Measurements from ENCODE around the gene TOMM34. TPM values are rescaled to one million over a fixed set of nuclear protein-coding genes. Genes with fewer than 3 reads are reported as not detected.

TOMM34 gene
- total RNA-seq, 1 donor from 2014 or later = 45.8 TPM

DNA sequence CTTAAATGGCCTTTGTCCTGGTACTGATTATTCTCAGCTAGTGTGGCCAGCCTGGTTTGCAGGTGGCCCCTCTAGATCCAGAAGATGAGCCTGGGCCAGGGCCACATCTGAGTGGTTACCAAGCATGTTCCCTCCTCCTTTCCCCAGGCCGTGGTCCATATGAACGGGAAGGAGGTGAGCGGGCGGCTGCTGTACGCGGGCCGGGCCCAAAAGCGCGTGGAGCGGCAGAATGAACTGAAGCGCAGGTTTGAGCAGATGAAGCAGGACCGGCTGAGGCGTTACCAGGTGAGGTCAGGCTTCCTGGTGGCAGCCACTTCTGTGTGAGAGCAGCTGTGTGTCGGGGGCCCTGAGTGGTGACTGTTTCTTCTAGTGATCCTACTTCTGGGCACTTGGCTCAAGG lies 38.8 kb downstream of the TOMM34 start:
- FAIRE-seq = no peak
- peaks cover 15% of the 10 kb centered on the region for H3K36me3 ChIP-seq (ENCODE audit: insufficient read depth, low read length)

DNA sequence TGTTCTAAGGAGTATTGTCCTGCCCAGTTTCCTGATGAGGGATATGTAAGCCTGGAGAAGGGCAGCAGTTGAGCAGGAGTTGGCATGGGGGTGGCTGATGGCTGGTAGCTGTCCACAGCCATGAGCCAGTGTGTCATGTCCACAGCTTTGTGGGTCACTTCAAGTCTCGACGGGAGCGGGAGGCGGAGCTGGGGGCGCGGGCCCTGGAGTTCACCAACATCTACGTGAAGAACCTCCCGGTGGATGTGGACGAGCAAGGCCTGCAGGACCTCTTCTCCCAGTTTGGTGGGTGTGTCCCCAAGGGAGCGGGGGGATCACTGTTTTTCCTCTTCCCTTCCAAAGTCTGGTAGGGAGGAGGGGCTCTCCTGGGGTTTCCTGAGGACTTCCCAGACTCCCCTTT lies 41.4 kb downstream of the TOMM34 start:
- H3K79me2 ChIP-seq (ENCODE audit: insufficient read depth, low read length) = no peaks in the 10 kb centered on the region
- no peak overlapping the region for H3K4me3 Mint-ChIP-seq (ENCODE audit: unreplicated experiment)
- H3K27me3 ChIP-seq (ENCODE audit: insufficient read depth, low read length) = no peaks in the 10 kb centered on the region
- H3K27me3 Mint-ChIP-seq (ENCODE audit: low read depth, unreplicated experiment) = no peaks in the 10 kb centered on the region
- no peaks in the 10 kb centered on the region for H3K4me1 Mint-ChIP-seq (ENCODE audit: low read depth, unreplicated experiment)
- no peak overlapping the region for H2AFZ ChIP-seq (ENCODE audit: low read depth, low read length)
- no peak overlapping the region for H3K9ac ChIP-seq (ENCODE audit: low read length)
- no peak overlapping the region for H3K4me3 ChIP-seq (ENCODE audit: insufficient read depth, low read depth, low read length)
- no peak for TF ChIP-seq CTCF (IDR thresholded peaks at IDR 0.05; ENCODE audit: insufficient read depth, low read depth, low read length)
- no peak for TF ChIP-seq EZH2 (IDR thresholded peaks at IDR 0.05; ENCODE audit: insufficient read depth, low read length)
- DNase-seq (ENCODE audit: low read depth) (no peak), FAIRE-seq (no peak)
- H3K4me1 ChIP-seq (ENCODE audit: insufficient read depth, low read length) = no peaks in the 10 kb centered on the region
- peaks cover 21% of the 10 kb centered on the region for H3K36me3 Mint-ChIP-seq (ENCODE audit: low read depth, unreplicated experiment)
- H3K36me3 ChIP-seq (ENCODE audit: insufficient read depth, low read length) = peaks cover 10% of the 10 kb centered on the region
- no peaks in the 10 kb centered on the region for H4K20me1 ChIP-seq (ENCODE audit: insufficient read depth, low read length)
- no peaks in the 10 kb centered on the region for H3K9me3 Mint-ChIP-seq (ENCODE audit: unreplicated experiment)
- no peak overlapping the region for H3K4me2 ChIP-seq (ENCODE audit: low read length)
- no peaks in the 10 kb centered on the region for H3K9me3 ChIP-seq (ENCODE audit: insufficient read depth, low read depth, low read length)
- H3K27ac ChIP-seq (ENCODE audit: low read depth, low read length) = no peak overlapping the region
- no peak overlapping the region for H3K27ac Mint-ChIP-seq (ENCODE audit: unreplicated experiment)

More for the DNA sequence above, 38.8 kb downstream of the TOMM34 start:
- H3K9me3 ChIP-seq (ENCODE audit: insufficient read depth, low read depth, low read length) = no peaks in the 10 kb centered on the region
- no peaks in the 10 kb centered on the region for H3K4me1 Mint-ChIP-seq (ENCODE audit: low read depth, unreplicated experiment)
- H3K9ac ChIP-seq (ENCODE audit: low read length) = no peak overlapping the region
- no peak overlapping the region for H3K27ac Mint-ChIP-seq (ENCODE audit: unreplicated experiment)
- H3K4me2 ChIP-seq (ENCODE audit: low read length) = no peak overlapping the region
- peaks cover 22% of the 10 kb centered on the region for H3K36me3 Mint-ChIP-seq (ENCODE audit: low read depth, unreplicated experiment)
- no peaks in the 10 kb centered on the region for H3K4me1 ChIP-seq (ENCODE audit: insufficient read depth, low read length)
- no peaks in the 10 kb centered on the region for H3K79me2 ChIP-seq (ENCODE audit: insufficient read depth, low read length)
- no peak for TF ChIP-seq CTCF (IDR thresholded peaks at IDR 0.05; ENCODE audit: insufficient read depth, low read depth, low read length)
- TF ChIP-seq EZH2 (IDR thresholded peaks at IDR 0.05; ENCODE audit: insufficient read depth, low read length) = no peak
- no peak overlapping the region for H3K4me3 ChIP-seq (ENCODE audit: insufficient read depth, low read depth, low read length)
- H3K27me3 ChIP-seq (ENCODE audit: insufficient read depth, low read length) = no peaks in the 10 kb centered on the region
- DNase-seq (ENCODE audit: low read depth) = no peak
- H3K27ac ChIP-seq (ENCODE audit: low read depth, low read length) = no peak overlapping the region
- H3K4me3 Mint-ChIP-seq (ENCODE audit: unreplicated experiment) = no peak overlapping the region
- no peaks in the 10 kb centered on the region for H3K27me3 Mint-ChIP-seq (ENCODE audit: low read depth, unreplicated experiment)
- no peaks in the 10 kb centered on the region for H4K20me1 ChIP-seq (ENCODE audit: insufficient read depth, low read length)
- no peak overlapping the region for H2AFZ ChIP-seq (ENCODE audit: low read depth, low read length)
- H3K9me3 Mint-ChIP-seq (ENCODE audit: unreplicated experiment) = no peaks in the 10 kb centered on the region

DNA sequence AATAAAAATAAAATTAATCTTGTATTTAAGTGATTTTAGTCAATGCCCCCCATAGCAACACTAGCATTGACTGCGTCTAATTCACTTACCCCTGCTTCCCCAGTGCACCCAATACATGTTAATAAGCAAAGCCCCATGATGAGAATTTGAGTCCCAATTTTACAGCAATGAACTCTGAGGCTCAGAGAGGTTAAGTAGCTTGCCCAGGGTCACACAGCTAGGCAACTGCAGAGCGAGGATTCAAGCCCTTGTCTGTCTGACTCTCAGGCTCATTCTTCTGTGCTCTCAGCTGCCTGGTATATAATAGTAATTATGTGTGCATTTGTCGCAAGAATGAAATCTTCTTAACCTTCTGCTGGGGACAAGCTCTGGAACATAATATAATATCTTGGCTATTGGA lies 41.9 kb downstream of the TOMM34 start:
- no peak for DNase-seq (ENCODE audit: low read depth)
- no peak overlapping the region for H3K9ac ChIP-seq (ENCODE audit: low read length)
- TF ChIP-seq CTCF (IDR thresholded peaks at IDR 0.05; ENCODE audit: insufficient read depth, low read depth, low read length) = no peak
- TF ChIP-seq EZH2 (IDR thresholded peaks at IDR 0.05; ENCODE audit: insufficient read depth, low read length) = no peak
- H4K20me1 ChIP-seq (ENCODE audit: insufficient read depth, low read length) = no peaks in the 10 kb centered on the region
- H3K4me3 Mint-ChIP-seq (ENCODE audit: unreplicated experiment) = no peak overlapping the region
- no peaks in the 10 kb centered on the region for H3K9me3 Mint-ChIP-seq (ENCODE audit: unreplicated experiment)
- no peaks in the 10 kb centered on the region for H3K4me1 Mint-ChIP-seq (ENCODE audit: low read depth, unreplicated experiment)
- FAIRE-seq = no peak
- H3K27ac ChIP-seq (ENCODE audit: low read depth, low read length) = no peak overlapping the region
- H3K4me1 ChIP-seq (ENCODE audit: insufficient read depth, low read length) = no peaks in the 10 kb centered on the region
- H3K27ac Mint-ChIP-seq (ENCODE audit: unreplicated experiment) = no peak overlapping the region
- no peaks in the 10 kb centered on the region for H3K79me2 ChIP-seq (ENCODE audit: insufficient read depth, low read length)
- H3K27me3 Mint-ChIP-seq (ENCODE audit: low read depth, unreplicated experiment) = no peaks in the 10 kb centered on the region
- no peaks in the 10 kb centered on the region for H3K9me3 ChIP-seq (ENCODE audit: insufficient read depth, low read depth, low read length)
- no peak overlapping the region for H3K4me3 ChIP-seq (ENCODE audit: insufficient read depth, low read depth, low read length)
- no peak overlapping the region for H2AFZ ChIP-seq (ENCODE audit: low read depth, low read length)
- H3K36me3 Mint-ChIP-seq (ENCODE audit: low read depth, unreplicated experiment) = peaks cover 21% of the 10 kb centered on the region
- H3K27me3 ChIP-seq (ENCODE audit: insufficient read depth, low read length) = no peaks in the 10 kb centered on the region
- H3K4me2 ChIP-seq (ENCODE audit: low read length) = no peak overlapping the region
- H3K36me3 ChIP-seq (ENCODE audit: insufficient read depth, low read length) = peaks cover 10% of the 10 kb centered on the region

Data from astrocyte (in vitro differentiated cells and primary cell).